GM18909 (cell line): ENCODE data around the gene CDIPT.

Experiments used
- ATAC-seq: cut with Tn5 transposase; IDR thresholded peaks from one replicate; pipeline ENCODE4 v1.9.1; 2021; ENCODE audit warnings: mild to moderate bottlenecking; ENCODE audit not compliant: unreplicated experiment, poor library complexity

The CDIPT gene

GRCh38 chr16:29812754-29813643 is 50.0 kb downstream of the CDIPT start:
- ATAC-seq: no peak

- no peak for ATAC-seq
Measured at GRCh38 chr16:29811896-29812665, 50.9 kb downstream of the CDIPT start, which contains the start of gene PRRT2. Gene PRRT2, plus strand, starts transcription at chr16:29812193. Its CDS starts 862 bp downstream, at chr16:29813055.

- no peak for ATAC-seq
Measured at GRCh38 chr16:29811170-29811895, 51.7 kb downstream of the CDIPT start.

GRCh38 chr16:29810699-29811169 is 52.3 kb downstream of the CDIPT start:
- ATAC-seq: no peak

- ATAC-seq: no peak
Measured at GRCh38 chr16:29809850-29810698, 53.0 kb downstream of the CDIPT start.

GRCh38 chr16:29809031-29809747 is 53.8 kb downstream of the CDIPT start:
- no peak for ATAC-seq
